Trophoblast cell (in vitro differentiated cells and primary cell): ENCODE measurements around the gene GPR34.

Source experiments
- DNase-seq, 2 donors: peaks; one replicate each; pipeline ENCODE4 v3.0.0-alpha.2; 2016
- H2AFZ ChIP-seq: 2 replicates; pipeline ENCODE4 v1.6.1; 2013; ENCODE audit warnings: low read length, moderate library complexity, mild to moderate bottlenecking; ENCODE audit not compliant: insufficient read depth, poor library complexity
- H2AK5ac ChIP-seq: 2 replicates; pipeline ENCODE4 v1.6.1; 2013; ENCODE audit warnings: mild to moderate bottlenecking, low read length
- H2BK120ac ChIP-seq: 2 replicates; pipeline ENCODE4 v1.6.1; 2013; ENCODE audit warnings: low read length, mild to moderate bottlenecking, moderate library complexity; ENCODE audit not compliant: insufficient read depth, poor library complexity
- H2BK12ac ChIP-seq: 2 replicates; pipeline ENCODE4 v1.6.1; 2013; ENCODE audit warnings: mild to moderate bottlenecking, low read length, moderate library complexity
- H2BK5ac ChIP-seq: 2 replicates; pipeline ENCODE4 v1.6.1; 2013; ENCODE audit warnings: low read length, low read depth, moderate library complexity, mild to moderate bottlenecking; ENCODE audit not compliant: poor library complexity
- H3K14ac ChIP-seq: 2 replicates; pipeline ENCODE4 v1.6.1; 2013; ENCODE audit warnings: mild to moderate bottlenecking, low read length
- H3K18ac ChIP-seq: 2 replicates; pipeline ENCODE4 v1.6.1; 2013; ENCODE audit warnings: mild to moderate bottlenecking, low read length
- H3K23ac ChIP-seq: 2 replicates; pipeline ENCODE4 v1.6.1; 2013; ENCODE audit warnings: low read length
- H3K27ac ChIP-seq: 2 replicates; pipeline ENCODE4 v1.5.1; 2013; ENCODE audit warnings: low read depth, mild to moderate bottlenecking, inconsistent platforms, low read length, moderate library complexity
- H3K27me3 ChIP-seq: 2 replicates; pipeline ENCODE4 v1.6.1; 2013; ENCODE audit warnings: inconsistent platforms, mild to moderate bottlenecking, low read length, moderate library complexity; ENCODE audit not compliant: insufficient read depth
- H3K36me3 ChIP-seq, 2 experiments: 1 replicate in 1 of 2; 2 replicates in 1 of 2; pipeline ENCODE4 v1.6.1; 2013; ENCODE audit warnings: low read length in 2 of 2, mild to moderate bottlenecking in 2 of 2, moderate library complexity in 1 of 2; ENCODE audit not compliant: insufficient read depth in 2 of 2, control insufficient read depth in 1 of 2
- H3K4ac ChIP-seq: 2 replicates; pipeline ENCODE4 v1.6.1; 2013; ENCODE audit warnings: low read depth, mild to moderate bottlenecking, low read length, moderate library complexity
- H3K4me1 ChIP-seq, 2 experiments: 1 replicate in 1 of 2; 2 replicates in 1 of 2; pipeline ENCODE4 v1.6.1; 2013; ENCODE audit warnings: low read length in 2 of 2, mild to moderate bottlenecking in 2 of 2, moderate library complexity in 1 of 2; ENCODE audit not compliant: insufficient read depth in 2 of 2, control insufficient read depth in 1 of 2
- H3K4me2 ChIP-seq: 2 replicates; pipeline ENCODE4 v1.6.1; 2013; ENCODE audit warnings: inconsistent platforms, mild to moderate bottlenecking, low read length, moderate library complexity
- H3K4me3 ChIP-seq: 2 replicates; pipeline ENCODE4 v1.5.1; 2013; ENCODE audit warnings: mild to moderate bottlenecking, low read depth, low read length, inconsistent platforms
- H3K79me1 ChIP-seq: one replicate; pipeline ENCODE4 v1.6.1; 2013; ENCODE audit warnings: low read length
- H3K79me2 ChIP-seq: 2 replicates; pipeline ENCODE4 v1.6.1; 2013; ENCODE audit warnings: low read length, mild to moderate bottlenecking; ENCODE audit not compliant: control insufficient read depth, insufficient read depth, poor library complexity
- H3K9ac ChIP-seq: 2 replicates; pipeline ENCODE4 v1.6.1; 2013; ENCODE audit warnings: mild to moderate bottlenecking, low read length
- H3K9me3 ChIP-seq: 2 replicates; pipeline ENCODE4 v1.6.1; 2013; ENCODE audit warnings: low read depth, mild to moderate bottlenecking, control low read depth, inconsistent platforms, low read length; ENCODE audit not compliant: insufficient read depth
- H4K12ac ChIP-seq: 2 replicates; pipeline ENCODE4 v1.6.1; 2013; ENCODE audit warnings: low read depth, mild to moderate bottlenecking, low read length, moderate library complexity
- H4K8ac ChIP-seq: 2 replicates; pipeline ENCODE4 v1.6.1; 2013; ENCODE audit warnings: low read depth, mild to moderate bottlenecking, low read length, moderate library complexity
- H4K91ac ChIP-seq: one replicate; pipeline ENCODE4 v1.6.1; 2013; ENCODE audit warnings: low read depth, mild to moderate bottlenecking, low read length, moderate library complexity
- WGBS: extraction: QIAGEN DNeasy Blood & Tissue Kit; methylation state at CpG from one replicate; pipeline ENCODE4 v1.1.7; 2013; ENCODE audit warnings: missing lambda C conversion rate; ENCODE audit not compliant: insufficient read length, insufficient coverage; ENCODE audit errors: extremely low coverage; 5-methylcytosine and 5-hydroxymethylcytosine counted together

GPR34 gene

GRCh38 chrX:41732260-41732659 is 43.5 kb downstream of the GPR34 start:
- H3K9ac ChIP-seq: no peak overlapping the region
- no peak overlapping the region for H2BK12ac ChIP-seq
- no peak overlapping the region for H3K27ac ChIP-seq
- no peak overlapping the region for H2AK5ac ChIP-seq
- no peak overlapping the region for H4K12ac ChIP-seq
- no peaks in the 10 kb centered on the region for H3K79me2 ChIP-seq
- H3K14ac ChIP-seq: no peak overlapping the region
- whole genome bisulfite sequencing: no CpG with 5 or more reads among the region's 2 CpGs
- no peak overlapping the region for H3K4me3 ChIP-seq
- H3K23ac ChIP-seq: no peak overlapping the region
- no peak overlapping the region for H2BK5ac ChIP-seq
- H4K8ac ChIP-seq: no peak overlapping the region
- no peaks in the 10 kb centered on the region for H3K36me3 ChIP-seq
- H3K79me1 ChIP-seq: no peaks in the 10 kb centered on the region
- no peak overlapping the region for H2AFZ ChIP-seq
- no peak for DNase-seq
- no peak overlapping the region for H3K4me2 ChIP-seq
- no peaks in the 10 kb centered on the region for H3K27me3 ChIP-seq
- no peaks in the 10 kb centered on the region for H3K4me1 ChIP-seq
- no peak overlapping the region for H3K18ac ChIP-seq
- H3K4ac ChIP-seq: no peak overlapping the region
- H2BK120ac ChIP-seq: no peak overlapping the region
- H3K9me3 ChIP-seq: no peaks in the 10 kb centered on the region
- H4K91ac ChIP-seq: no peak overlapping the region

GRCh38 chrX:41733939-41734338 is 45.2 kb downstream of the GPR34 start:
- H3K23ac ChIP-seq: no peak overlapping the region
- no peak overlapping the region for H3K4me2 ChIP-seq
- H3K27me3 ChIP-seq: no peaks in the 10 kb centered on the region
- no peak overlapping the region for H4K91ac ChIP-seq
- no peaks in the 10 kb centered on the region for H3K36me3 ChIP-seq
- no peak overlapping the region for H2AFZ ChIP-seq
- H3K79me2 ChIP-seq: no peaks in the 10 kb centered on the region
- H3K4me3 ChIP-seq: no peak overlapping the region
- H3K9me3 ChIP-seq: no peaks in the 10 kb centered on the region
- no peak overlapping the region for H3K27ac ChIP-seq
- no peak overlapping the region for H2BK120ac ChIP-seq
- DNase-seq: no peak
- H3K4ac ChIP-seq: no peak overlapping the region
- H2BK12ac ChIP-seq: no peak overlapping the region
- H4K8ac ChIP-seq: no peak overlapping the region
- no peak overlapping the region for H3K18ac ChIP-seq
- no peak overlapping the region for H3K9ac ChIP-seq
- H3K4me1 ChIP-seq: no peaks in the 10 kb centered on the region
- H4K12ac ChIP-seq: no peak overlapping the region
- no peaks in the 10 kb centered on the region for H3K79me1 ChIP-seq
- WGBS: no CpG with 5 or more reads among the region's 1 CpG
- H2BK5ac ChIP-seq: no peak overlapping the region
- no peak overlapping the region for H3K14ac ChIP-seq
- no peak overlapping the region for H2AK5ac ChIP-seq

GRCh38 chrX:41734530-41734929 is 45.8 kb downstream of the GPR34 start:
- no peaks in the 10 kb centered on the region for H3K36me3 ChIP-seq
- no peak overlapping the region for H3K9ac ChIP-seq
- H3K18ac ChIP-seq: no peak overlapping the region
- no peaks in the 10 kb centered on the region for H3K9me3 ChIP-seq
- no peak overlapping the region for H4K12ac ChIP-seq
- no peak overlapping the region for H2AFZ ChIP-seq
- H3K79me1 ChIP-seq: no peaks in the 10 kb centered on the region
- H3K79me2 ChIP-seq: no peaks in the 10 kb centered on the region
- H2AK5ac ChIP-seq: no peak overlapping the region
- no peaks in the 10 kb centered on the region for H3K4me1 ChIP-seq
- no peak overlapping the region for H3K4me3 ChIP-seq
- no peak overlapping the region for H4K8ac ChIP-seq
- no peak overlapping the region for H3K27ac ChIP-seq
- H3K14ac ChIP-seq: no peak overlapping the region
- no peak overlapping the region for H4K91ac ChIP-seq
- peak; percentile 1 to 39 for DNase-seq
- no peak overlapping the region for H3K4ac ChIP-seq
- no peak overlapping the region for H3K4me2 ChIP-seq
- WGBS: no CpG with 5 or more reads among the region's 1 CpG
- H3K23ac ChIP-seq: no peak overlapping the region
- no peak overlapping the region for H2BK5ac ChIP-seq
- no peaks in the 10 kb centered on the region for H3K27me3 ChIP-seq
- H2BK12ac ChIP-seq: no peak overlapping the region
- H2BK120ac ChIP-seq: no peak overlapping the region

GRCh38 chrX:41737065-41737464 is 48.3 kb downstream of the GPR34 start:
- H4K8ac ChIP-seq: no peak overlapping the region

More at GRCh38 chrX:41737065-41737464, 48.3 kb downstream of the GPR34 start:
- Histone ChIP-seq H3K79me1 (no peaks in the 10 kb centered on the region), H2BK5ac (no peak overlapping the region), H2AFZ (no peak overlapping the region), H3K27ac (no peak overlapping the region), H2BK120ac (no peak overlapping the region), H3K36me3 (no peaks in the 10 kb centered on the region), H3K27me3 (no peaks in the 10 kb centered on the region), H2BK12ac (no peak overlapping the region), H4K91ac (no peak overlapping the region), H3K23ac (no peak overlapping the region), H4K12ac (no peak overlapping the region), H2AK5ac (no peak overlapping the region), H3K4me3 (no peak overlapping the region), H3K79me2 (no peaks in the 10 kb centered on the region), H3K4ac (no peak overlapping the region), H3K4me1 (no peaks in the 10 kb centered on the region), H3K4me2 (no peak overlapping the region), H3K18ac (no peak overlapping the region), H3K14ac (no peak overlapping the region), H3K9ac (no peak overlapping the region), H3K9me3 (no peaks in the 10 kb centered on the region)
- peak in 1 of 2 donors; percentile 28 for DNase-seq
- no CpG with 5 or more reads among the region's 7 CpGs for WGBS
